Right atrium auricular region (tissue), 2 donors: Measurements from ENCODE around the gene MGA. TPM values are rescaled to one million over a fixed set of nuclear protein-coding genes. Genes with fewer than 3 reads are reported as not detected.

ENCODE experiments used
- DNase-seq: peaks from one replicate; pipeline ENCODE4 v3.0.0-alpha.2; 2019; ENCODE audit warnings: low spot score
- H3K27ac ChIP-seq, 2 donors: fragments of 200-600 bp; sonication (generic); 1 replicate in 1 of 2; 2 replicates in 1 of 2; pipeline ENCODE4 v1.5.1; 2016 to 2019
- H3K27me3 ChIP-seq, 2 donors: fragments of 200-600 bp; sonication (generic); one replicate each; pipeline versions ENCODE4 v1.5.1 to v1.6.0; 2017 to 2019
- H3K36me3 ChIP-seq: fragments of 200-600 bp; sonication (generic); one replicate; pipeline ENCODE4 v1.5.1; 2016
- H3K4me1 ChIP-seq, 2 donors: fragments of 200-600 bp; sonication (generic); one replicate each; pipeline versions ENCODE4 v1.5.1 to v1.6.0; 2017 to 2019
- H3K4me3 ChIP-seq, 2 donors: fragments of 200-600 bp; sonication (generic); 1 replicate in 1 of 2; 2 replicates in 1 of 2; pipeline ENCODE4 v1.5.1; 2017 to 2019; ENCODE audit warnings: mild to moderate bottlenecking in 1 of 2, moderate library complexity in 1 of 2
- H3K9me3 ChIP-seq, 2 donors: fragments of 200-600 bp; sonication (generic); one replicate each; pipeline ENCODE4 v1.5.1; 2019
- CTCF ChIP-seq, 2 donors: fragments of 200-600 bp; sonication (generic); IDR thresholded peaks; one replicate each; pipeline ENCODE4 v1.5.1; 2019; ENCODE audit warnings: antibody characterized with exemption in 2 of 2
- total RNA-seq, 2 donors: library from RNA; depleted of rRNA; stranded (reverse); fragments of >200 nt; gene quantifications; one replicate each; pipeline ENCODE4 v1.1.0, GENCODE V29; 2016

Gene MGA
- total RNA-seq, 2 donors from 2014 or later, result 40.1 to 40.3 TPM

GRCh38 chr15:41773729-41774061, 113.5 kb downstream of the MGA start:
- Histone ChIP-seq H3K4me1 (peaks cover 4 to 31% of the 10 kb centered on the region in 2 donors), H3K4me3 (peak overlapping the region; percentile 64 to 72), H3K36me3 (peaks cover 1% of the 10 kb centered on the region), H3K9me3 (no peaks in the 10 kb centered on the region), H3K27me3 (no peaks in the 10 kb centered on the region), H3K27ac (peak overlapping the region; percentile 84 to 86)
- no peak for TF ChIP-seq CTCF (IDR thresholded peaks at IDR 0.05)
- no peak for DNase-seq

GRCh38 chr15:41774062-41774881, 114.1 kb downstream of the MGA start, which contains the start of gene MAPKBP1:
Gene MAPKBP1, plus strand, starts transcription at chr15:41774484. Its CDS starts 792 bp downstream, at chr15:41775276.
- Histone ChIP-seq H3K4me3 (peak within 1 kb of the TSS; percentile 64 to 72), H3K27me3 (no peaks in the 10 kb centered on the region), H3K36me3 (no peaks in the 10 kb centered on the region), H3K27ac (peak within 1 kb of the TSS; percentile 84 to 86), H3K9me3 (no peaks in the 10 kb centered on the region), H3K4me1 (peaks cover 4 to 35% of the 10 kb centered on the region in 2 donors)
- peak; percentile 42 to 77 for TF ChIP-seq CTCF (IDR thresholded peaks at IDR 0.05)
- DNase-seq, result peak; percentile 96

DNA sequence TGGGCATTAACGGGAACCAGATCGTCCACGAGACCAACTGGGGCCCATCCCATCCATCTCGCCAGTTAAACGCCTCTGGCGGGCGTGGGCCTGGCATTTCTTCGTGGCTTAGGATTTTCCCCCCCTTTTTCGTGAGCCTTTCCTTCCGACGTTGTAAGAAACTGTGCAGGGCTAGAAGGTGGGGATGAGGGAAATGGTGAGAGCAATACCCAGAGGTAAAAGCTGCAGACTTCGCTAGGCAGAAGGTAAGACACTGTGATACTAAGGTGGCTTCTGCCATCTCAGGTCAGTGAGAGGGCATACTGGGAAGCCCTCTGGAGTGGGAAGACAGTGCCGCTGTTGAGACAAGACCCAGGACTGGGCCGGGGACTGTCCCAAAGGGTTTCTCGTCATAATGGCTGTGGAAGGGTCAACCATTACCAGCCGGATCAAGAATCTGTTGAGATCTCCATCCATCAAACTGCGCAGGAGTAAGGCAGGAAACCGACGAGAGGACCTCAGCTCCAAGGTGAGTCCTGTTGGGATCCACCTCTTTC, 114.7 kb downstream of the MGA start:
- H3K4me3 ChIP-seq, result peak overlapping the region; percentile 64 to 72
- TF ChIP-seq CTCF (IDR thresholded peaks at IDR 0.05), result no peak
- DNase-seq, result no peak
- peaks cover 4 to 42% of the 10 kb centered on the region in 2 donors for H3K4me1 ChIP-seq
- peak overlapping the region; percentile 84 to 86 for H3K27ac ChIP-seq
- H3K36me3 ChIP-seq, result no peaks in the 10 kb centered on the region
- H3K9me3 ChIP-seq, result no peaks in the 10 kb centered on the region
- no peaks in the 10 kb centered on the region for H3K27me3 ChIP-seq

GRCh38 chr15:41775651-41776050, 115.4 kb downstream of the MGA start:
- Histone ChIP-seq H3K4me3 (peak overlapping the region; percentile 64 to 72), H3K27ac (no peak overlapping the region), H3K27me3 (no peaks in the 10 kb centered on the region), H3K4me1 (peaks cover 4 to 49% of the 10 kb centered on the region in 2 donors), H3K36me3 (no peaks in the 10 kb centered on the region), H3K9me3 (no peaks in the 10 kb centered on the region)
- no peak for TF ChIP-seq CTCF (IDR thresholded peaks at IDR 0.05)
- no peak for DNase-seq

GRCh38 chr15:41777421-41777973, 117.3 kb downstream of the MGA start:
- no peak overlapping the region for H3K4me3 ChIP-seq

More at GRCh38 chr15:41777421-41777973, 117.3 kb downstream of the MGA start:
- Histone ChIP-seq H3K36me3 (no peaks in the 10 kb centered on the region), H3K4me1 (peaks cover 4 to 50% of the 10 kb centered on the region in 2 donors), H3K9me3 (no peaks in the 10 kb centered on the region), H3K27me3 (no peaks in the 10 kb centered on the region), H3K27ac (no peak overlapping the region)
- TF ChIP-seq CTCF (IDR thresholded peaks at IDR 0.05), result no peak
- no peak for DNase-seq
